GM23338 (cell line): ENCODE measurements around the gene TMA16.

ENCODE experiments used
- CREB1 ChIP-seq: fragments of 250-450 bp; sonication (Bioruptor Pico); IDR thresholded peaks from 2 replicates; pipeline ENCODE4 v1.5.0; 2020; ENCODE audit warnings: low read depth, mild to moderate bottlenecking, moderate library complexity
- EZH2 ChIP-seq: fragments of 200-600 bp; sonication (generic); IDR thresholded peaks from one replicate; pipeline ENCODE4 v1.8.0; 2017; ENCODE audit warnings: antibody characterized with exemption, mild to moderate bottlenecking, low read depth; ENCODE audit not compliant: unreplicated experiment
- EZH2phosphoT487 ChIP-seq: fragments of 200-600 bp; sonication (generic); IDR thresholded peaks from one replicate; pipeline ENCODE4 v1.8.1; 2018; ENCODE audit warnings: antibody characterized with exemption; ENCODE audit not compliant: unreplicated experiment
- JUNB ChIP-seq: IDR thresholded peaks from one replicate; pipeline ENCODE4 v1.6.1; 2016; ENCODE audit warnings: antibody characterized with exemption; ENCODE audit not compliant: unreplicated experiment
- POLR2AphosphoS5 ChIP-seq: IDR thresholded peaks from 2 replicates; pipeline ENCODE4 v1.6.1; 2016; ENCODE audit warnings: antibody characterized with exemption, low read depth
- STAT1 ChIP-seq: IDR thresholded peaks from one replicate; pipeline ENCODE4 v1.6.1; 2016; ENCODE audit warnings: antibody characterized with exemption; ENCODE audit not compliant: unreplicated experiment
- ZNF114 ChIP-seq: fragments of 250-450 bp; sonication (Bioruptor Pico); IDR thresholded peaks from 2 replicates; pipeline ENCODE4 v1.5.0; 2020; ENCODE audit warnings: mild to moderate bottlenecking, moderate library complexity
- ZNF331 ChIP-seq: fragments of 250-450 bp; sonication (Bioruptor Pico); IDR thresholded peaks from 2 replicates; pipeline ENCODE4 v1.5.0; 2020; ENCODE audit warnings: low read depth, mild to moderate bottlenecking, moderate library complexity
- TF ChIP-seq, protein P1 (sequence below), 2 experiments: fragments of 200-600 bp in 1 of 2; sonication (generic) in 1 of 2; conservative IDR thresholded peaks; 2 replicates each; pipeline versions ENCODE4 v1.5.1 to v1.6.1; 2016 to 2017; ENCODE audit warnings: antibody characterized with exemption in 2 of 2, low read depth in 2 of 2, mild to moderate bottlenecking in 2 of 2, moderate library complexity in 1 of 2
- TF ChIP-seq, protein P2 (sequence below): IDR thresholded peaks from one replicate; pipeline ENCODE4 v1.6.1; 2018; ENCODE audit warnings: antibody characterized with exemption; ENCODE audit not compliant: unreplicated experiment

GRCh38 chr4:163447481-163447880 lies 47.0 kb upstream of the TMA16 start:
- TF ChIP-seq, protein P1, sequence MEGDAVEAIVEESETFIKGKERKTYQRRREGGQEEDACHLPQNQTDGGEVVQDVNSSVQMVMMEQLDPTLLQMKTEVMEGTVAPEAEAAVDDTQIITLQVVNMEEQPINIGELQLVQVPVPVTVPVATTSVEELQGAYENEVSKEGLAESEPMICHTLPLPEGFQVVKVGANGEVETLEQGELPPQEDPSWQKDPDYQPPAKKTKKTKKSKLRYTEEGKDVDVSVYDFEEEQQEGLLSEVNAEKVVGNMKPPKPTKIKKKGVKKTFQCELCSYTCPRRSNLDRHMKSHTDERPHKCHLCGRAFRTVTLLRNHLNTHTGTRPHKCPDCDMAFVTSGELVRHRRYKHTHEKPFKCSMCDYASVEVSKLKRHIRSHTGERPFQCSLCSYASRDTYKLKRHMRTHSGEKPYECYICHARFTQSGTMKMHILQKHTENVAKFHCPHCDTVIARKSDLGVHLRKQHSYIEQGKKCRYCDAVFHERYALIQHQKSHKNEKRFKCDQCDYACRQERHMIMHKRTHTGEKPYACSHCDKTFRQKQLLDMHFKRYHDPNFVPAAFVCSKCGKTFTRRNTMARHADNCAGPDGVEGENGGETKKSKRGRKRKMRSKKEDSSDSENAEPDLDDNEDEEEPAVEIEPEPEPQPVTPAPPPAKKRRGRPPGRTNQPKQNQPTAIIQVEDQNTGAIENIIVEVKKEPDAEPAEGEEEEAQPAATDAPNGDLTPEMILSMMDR (conservative IDR thresholded peaks at IDR 0.05; ENCODE audit: low read depth in 2 of 2), result no peak
- TF ChIP-seq POLR2AphosphoS5 (no peak), EZH2phosphoT487 (no peak), JUNB (no peak), ZNF114 (CRISPR knock-in tag) (no peak), EZH2 (no peak), CREB1 (CRISPR knock-in tag) (no peak), STAT1 (no peak), ZNF331 (no peak)
- TF ChIP-seq, protein P2, sequence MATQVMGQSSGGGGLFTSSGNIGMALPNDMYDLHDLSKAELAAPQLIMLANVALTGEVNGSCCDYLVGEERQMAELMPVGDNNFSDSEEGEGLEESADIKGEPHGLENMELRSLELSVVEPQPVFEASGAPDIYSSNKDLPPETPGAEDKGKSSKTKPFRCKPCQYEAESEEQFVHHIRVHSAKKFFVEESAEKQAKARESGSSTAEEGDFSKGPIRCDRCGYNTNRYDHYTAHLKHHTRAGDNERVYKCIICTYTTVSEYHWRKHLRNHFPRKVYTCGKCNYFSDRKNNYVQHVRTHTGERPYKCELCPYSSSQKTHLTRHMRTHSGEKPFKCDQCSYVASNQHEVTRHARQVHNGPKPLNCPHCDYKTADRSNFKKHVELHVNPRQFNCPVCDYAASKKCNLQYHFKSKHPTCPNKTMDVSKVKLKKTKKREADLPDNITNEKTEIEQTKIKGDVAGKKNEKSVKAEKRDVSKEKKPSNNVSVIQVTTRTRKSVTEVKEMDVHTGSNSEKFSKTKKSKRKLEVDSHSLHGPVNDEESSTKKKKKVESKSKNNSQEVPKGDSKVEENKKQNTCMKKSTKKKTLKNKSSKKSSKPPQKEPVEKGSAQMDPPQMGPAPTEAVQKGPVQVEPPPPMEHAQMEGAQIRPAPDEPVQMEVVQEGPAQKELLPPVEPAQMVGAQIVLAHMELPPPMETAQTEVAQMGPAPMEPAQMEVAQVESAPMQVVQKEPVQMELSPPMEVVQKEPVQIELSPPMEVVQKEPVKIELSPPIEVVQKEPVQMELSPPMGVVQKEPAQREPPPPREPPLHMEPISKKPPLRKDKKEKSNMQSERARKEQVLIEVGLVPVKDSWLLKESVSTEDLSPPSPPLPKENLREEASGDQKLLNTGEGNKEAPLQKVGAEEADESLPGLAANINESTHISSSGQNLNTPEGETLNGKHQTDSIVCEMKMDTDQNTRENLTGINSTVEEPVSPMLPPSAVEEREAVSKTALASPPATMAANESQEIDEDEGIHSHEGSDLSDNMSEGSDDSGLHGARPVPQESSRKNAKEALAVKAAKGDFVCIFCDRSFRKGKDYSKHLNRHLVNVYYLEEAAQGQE, result no peak
